ENCODE results near the gene COL1A1.
A peak's percentile ranks its signal among the peaks of the same experiment; 100 is the strongest.

Gene COL1A1

GRCh38 chr17:50186661-50187393, 14.6 kb downstream of the COL1A1 start:
- peak; percentile 68 for DNase-seq (ENCODE audit: low spot score)

DNA sequence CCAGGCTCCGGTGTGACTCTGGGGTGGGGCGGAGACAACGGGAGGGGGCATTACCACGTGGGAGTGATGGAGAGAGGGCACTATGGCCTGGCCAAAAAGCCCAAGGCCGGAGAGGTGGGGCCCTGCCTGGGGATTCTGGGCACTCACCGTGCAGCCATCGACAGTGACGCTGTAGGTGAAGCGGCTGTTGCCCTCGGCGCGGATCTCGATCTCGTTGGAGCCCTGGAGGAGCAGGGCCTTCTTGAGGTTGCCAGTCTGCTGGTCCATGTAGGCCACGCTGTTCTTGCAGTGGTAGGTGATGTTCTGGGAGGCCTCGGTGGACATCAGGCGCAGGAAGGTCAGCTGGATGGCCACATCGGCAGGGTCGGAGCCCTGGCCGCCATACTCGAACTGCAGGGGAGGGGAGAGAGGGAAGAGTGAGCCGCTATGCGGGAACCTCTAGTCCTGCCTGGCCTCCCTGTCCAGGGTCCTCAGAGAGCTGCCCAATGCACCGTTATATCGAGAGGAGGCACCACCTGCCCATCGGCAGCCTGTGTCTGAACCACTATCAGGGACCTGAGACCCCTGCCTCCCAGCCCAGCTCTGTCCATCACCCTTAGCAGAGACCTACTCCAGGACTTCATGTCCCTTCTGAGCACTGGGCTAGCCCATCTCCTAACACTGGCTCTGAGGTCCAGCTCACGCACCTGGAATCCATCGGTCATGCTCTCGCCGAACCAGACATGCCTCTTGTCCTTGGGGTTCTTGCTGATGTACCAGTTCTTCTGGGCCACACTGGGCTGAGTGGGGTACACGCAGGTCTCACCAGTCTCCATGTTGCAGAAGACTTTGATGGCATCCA, 15.6 kb downstream of the COL1A1 start:
- no peak for DNase-seq (ENCODE audit: low spot score)

- no peak for DNase-seq (ENCODE audit: low spot score)
Observed at GRCh38 chr17:50184611-50185398, 16.6 kb downstream of the COL1A1 start.

DNA sequence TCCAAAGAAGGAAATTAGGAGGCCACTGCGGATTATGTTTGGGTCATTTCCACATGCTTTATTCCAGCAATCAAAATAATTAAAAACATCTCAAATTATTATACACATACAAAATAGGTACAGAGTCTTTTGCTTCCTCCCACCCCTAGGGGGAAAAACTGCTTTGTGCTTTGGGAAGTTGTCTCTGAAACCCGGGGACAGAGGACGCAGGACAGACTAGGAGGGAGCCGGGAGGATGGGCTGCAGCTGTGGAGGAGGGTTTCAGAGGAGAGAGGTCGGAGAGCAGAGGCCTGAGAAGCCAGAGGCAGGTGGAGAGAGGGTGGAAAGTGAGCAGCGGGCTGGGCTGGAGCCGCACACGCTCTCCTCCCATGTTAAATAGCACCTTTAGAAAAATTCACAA, 17.4 kb downstream of the COL1A1 start:
- DNase-seq (ENCODE audit: low spot score) = no peak

GRCh38 chr17:50183421-50183994, 17.9 kb downstream of the COL1A1 start:
- no peak for DNase-seq (ENCODE audit: low spot score)

DNA sequence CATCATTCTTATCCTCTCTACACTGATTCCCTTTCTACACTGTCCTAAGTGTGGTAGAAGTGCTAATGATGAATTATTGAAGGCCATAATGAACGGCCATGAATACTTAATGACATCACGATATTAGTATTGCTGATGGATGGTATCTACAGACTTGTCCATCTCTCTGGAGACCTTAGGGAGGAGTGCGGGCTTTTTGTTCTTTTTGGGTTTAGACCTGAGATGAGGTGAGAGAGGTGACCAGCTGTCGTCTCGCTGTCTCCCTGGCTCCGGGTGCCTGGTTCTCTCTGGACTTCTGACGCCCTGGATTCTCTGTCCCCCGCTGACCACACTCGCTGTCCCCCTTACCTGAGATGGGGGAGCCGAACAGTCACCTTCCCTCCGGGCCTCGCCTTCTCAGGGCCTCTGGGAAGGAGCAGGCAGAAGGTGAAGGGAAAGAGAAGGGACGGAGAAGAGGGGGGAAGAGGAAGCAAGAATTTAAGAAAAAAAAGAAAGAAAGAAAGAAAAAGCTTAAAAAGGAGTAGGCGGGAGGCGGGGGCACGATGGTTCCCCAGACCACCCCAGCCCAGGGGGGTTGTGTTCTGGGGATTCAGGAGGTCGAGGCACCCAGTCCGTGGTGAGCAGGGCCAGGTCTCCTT, 18.5 kb downstream of the COL1A1 start:
- no peak for DNase-seq (ENCODE audit: low spot score)

GRCh38 chr17:50181591-50182560, 19.6 kb downstream of the COL1A1 start:
- DNase-seq (ENCODE audit: low spot score) = no peak

DNA sequence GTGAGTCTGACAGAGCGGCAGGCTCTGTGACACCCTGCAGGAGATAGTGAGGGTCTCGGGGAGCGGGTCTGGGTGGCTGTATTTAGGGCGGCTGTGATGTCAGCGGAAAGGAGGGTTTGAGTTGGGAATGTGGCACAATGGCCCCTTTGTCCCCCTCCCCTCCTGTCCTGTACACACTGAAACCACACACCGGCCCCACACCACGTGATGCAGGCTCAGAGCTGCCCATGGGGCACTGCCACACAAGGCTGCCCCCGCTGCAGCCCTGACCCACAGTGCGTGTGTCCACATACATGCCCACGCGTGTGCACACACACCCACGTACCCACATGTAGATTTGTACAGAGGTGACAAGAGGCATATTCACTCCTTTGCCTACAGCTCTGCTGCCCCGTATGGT, 20.3 kb downstream of the COL1A1 start:
- no peak for DNase-seq (ENCODE audit: low spot score)

GRCh38 chr17:50180620-50181019, 20.8 kb downstream of the COL1A1 start:
- DNase-seq (ENCODE audit: low spot score) = no peak

GRCh38 chr17:50180111-50180510, 21.3 kb downstream of the COL1A1 start:
- DNase-seq (ENCODE audit: low spot score) = no peak

DNA sequence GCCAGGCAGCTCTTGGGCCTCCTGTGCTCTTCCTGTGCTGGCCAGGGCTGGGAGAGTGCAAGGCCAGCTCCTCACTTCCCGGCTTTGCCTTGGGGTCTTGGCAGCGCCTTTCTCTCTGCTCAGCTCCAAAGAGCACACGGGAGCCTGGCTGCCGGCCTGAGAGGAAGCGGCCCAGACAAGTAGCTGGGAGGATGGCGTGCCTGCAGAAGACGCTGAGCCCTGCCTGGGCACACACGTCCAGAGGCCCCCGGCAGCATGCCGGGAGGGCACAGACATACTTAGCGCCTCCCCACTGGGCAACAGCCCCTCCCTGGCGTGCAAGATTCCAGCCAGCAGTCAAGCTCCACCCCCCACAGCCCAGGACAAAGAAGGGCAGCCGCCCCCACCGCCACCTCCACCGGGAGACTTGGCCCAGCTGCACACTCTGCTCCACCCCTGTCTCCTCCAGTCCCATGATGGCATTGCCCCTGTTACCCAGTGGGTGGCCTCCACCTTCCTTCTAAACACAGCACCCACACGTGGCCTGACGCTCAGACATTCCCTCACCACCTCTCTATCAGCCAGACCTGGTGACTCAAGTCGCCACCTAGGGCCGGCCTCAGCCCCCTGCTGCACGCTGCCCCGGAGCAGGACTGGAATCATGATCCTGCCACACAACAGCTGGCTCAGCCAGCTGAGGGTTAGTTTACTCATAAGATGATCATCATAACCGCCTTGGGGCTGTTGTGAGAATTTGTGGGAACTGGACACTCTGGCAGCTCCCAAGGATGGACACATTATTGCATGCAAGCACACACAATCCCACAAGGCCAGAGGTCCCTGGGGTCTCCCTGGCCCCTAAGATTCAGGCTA, 23.2 kb downstream of the COL1A1 start:
- DNase-seq (ENCODE audit: low spot score) = peak; percentile 89

DNA sequence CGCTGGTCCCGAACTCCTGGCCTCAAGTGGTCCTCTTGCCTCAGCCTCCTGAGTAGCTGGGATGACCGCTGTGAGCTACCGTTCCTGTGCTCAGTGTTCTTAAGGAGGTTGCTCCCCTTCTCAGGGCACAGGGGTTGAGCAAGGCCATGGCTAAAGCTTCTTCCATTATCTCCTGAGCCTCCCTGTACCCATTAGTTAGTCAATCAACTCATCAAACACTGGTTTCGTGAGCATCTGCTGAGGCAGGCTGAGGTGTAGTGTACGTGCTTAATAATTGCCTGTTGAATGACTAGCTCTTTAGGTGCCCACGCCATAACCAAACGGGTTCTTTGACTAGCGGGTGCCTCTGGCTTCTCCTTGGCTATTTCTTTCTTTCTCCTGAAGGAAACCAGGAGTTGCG, 24.0 kb downstream of the COL1A1 start:
- no peak for DNase-seq (ENCODE audit: low spot score)

DNA sequence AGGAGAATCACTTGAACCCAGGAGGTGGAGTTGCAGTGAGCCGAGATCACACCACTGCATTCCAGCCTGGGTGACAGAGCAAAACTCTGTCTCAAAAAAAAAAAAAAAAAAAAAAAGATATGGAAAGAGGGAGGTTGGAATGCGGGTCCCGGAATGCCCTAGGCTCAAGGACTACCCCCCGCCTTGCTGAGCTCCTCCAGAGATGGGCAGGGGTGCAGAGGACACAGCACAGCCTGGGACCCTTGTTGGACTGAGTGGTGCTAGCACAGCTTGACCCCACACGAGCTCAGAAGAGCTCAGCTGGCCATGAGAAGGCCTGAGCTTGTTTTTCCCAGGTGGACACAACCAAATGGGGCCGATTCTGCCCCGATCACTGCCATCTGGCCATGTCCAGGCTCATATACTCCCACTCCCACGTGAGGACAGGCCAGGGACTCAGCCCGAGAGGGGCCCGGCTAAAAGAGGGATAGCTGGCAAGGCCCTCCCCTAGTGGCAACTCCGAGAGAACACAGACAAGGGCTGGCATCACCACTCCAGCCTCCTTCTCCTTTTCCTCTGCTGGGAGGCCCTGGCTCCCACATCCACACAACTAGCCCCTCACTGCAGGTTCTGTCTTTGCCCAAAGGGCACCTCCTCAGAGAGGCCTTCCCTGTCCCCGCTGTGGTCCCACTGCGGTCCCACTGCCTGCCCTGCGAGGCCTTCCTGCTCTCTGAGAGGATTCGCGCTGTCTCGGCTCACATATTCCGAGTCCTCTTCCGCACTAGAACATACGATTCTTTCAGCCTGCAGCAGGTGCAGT, 24.7 kb downstream of the COL1A1 start:
- DNase-seq (ENCODE audit: low spot score) = no peak

- no peak for DNase-seq (ENCODE audit: low spot score)
Observed at GRCh38 chr17:50175035-50175807, 26.2 kb downstream of the COL1A1 start.

- no peak for DNase-seq (ENCODE audit: low spot score)
Observed at GRCh38 chr17:50174444-50174843, 27.0 kb downstream of the COL1A1 start.

DNA sequence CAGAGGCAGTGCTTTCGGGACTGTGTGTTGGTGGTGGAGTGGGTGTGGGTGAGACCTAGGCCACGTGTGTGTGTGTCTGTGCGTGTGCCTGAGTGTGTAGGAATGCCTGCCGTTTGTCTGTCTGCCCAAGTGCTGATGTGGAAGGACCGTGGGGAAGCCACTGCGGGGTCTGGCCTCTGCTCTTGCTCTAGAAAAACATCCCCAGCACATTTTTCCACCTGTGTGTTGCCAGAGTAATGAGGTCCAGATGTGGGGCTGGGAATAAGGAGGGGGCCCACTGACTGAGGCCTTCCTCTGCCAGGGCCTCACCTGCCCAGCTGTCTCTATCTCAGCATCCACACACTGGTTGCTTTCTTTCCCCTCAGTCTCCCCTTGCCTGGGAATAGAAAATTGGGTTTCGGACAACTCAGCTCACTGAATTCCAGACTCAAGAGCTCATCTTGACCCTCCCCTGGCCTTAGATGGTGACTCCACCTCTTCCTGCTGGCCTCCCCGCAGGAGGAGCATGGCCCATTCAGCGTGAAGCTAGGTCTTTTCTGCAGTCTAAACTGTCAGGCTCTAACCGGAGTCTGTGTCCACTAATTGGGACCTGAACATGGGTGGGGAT, 28.0 kb downstream of the COL1A1 start:
- peak; percentile 89 for DNase-seq (ENCODE audit: low spot score)

DNA sequence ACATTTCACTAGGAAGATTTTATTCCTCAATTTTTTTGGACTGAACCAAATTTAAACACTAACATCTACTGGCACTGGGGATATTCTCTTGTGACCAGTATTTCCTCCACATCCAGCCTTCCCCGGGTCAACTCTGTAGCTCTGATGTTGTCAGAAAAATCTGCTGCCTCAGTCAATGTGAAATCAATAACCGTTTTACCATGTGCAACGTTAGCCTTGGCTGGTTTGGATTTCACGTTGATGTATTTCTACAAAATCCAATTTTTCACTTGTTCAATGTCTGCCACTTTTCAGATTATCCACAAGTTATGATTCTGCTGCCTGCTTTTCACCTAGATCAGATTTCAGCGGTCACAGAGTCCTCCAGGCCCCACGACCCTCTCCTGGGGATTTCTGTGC, 28.5 kb downstream of the COL1A1 start:
- DNase-seq (ENCODE audit: low spot score) = no peak

- no peak for DNase-seq (ENCODE audit: low spot score)
Observed at GRCh38 chr17:50172130-50172529, 29.3 kb downstream of the COL1A1 start.
